BE2C (cell line): Measurements from ENCODE around the gene RGS21.

Experiments used
- DNase-seq: peaks from one replicate; pipeline ENCODE4 v3.0.0-alpha.2; 2020
- H3K27me3 ChIP-seq: fragments of 250-450 bp; sonication (Bioruptor Pico); 2 replicates; pipeline ENCODE4 v1.5.1; 2020; ENCODE audit warnings: mild to moderate bottlenecking
- H3K36me3 ChIP-seq: fragments of 250-450 bp; sonication (Bioruptor Pico); 2 replicates; pipeline ENCODE4 v1.5.1; 2020; ENCODE audit warnings: mild to moderate bottlenecking
- H3K4me1 ChIP-seq: fragments of 250-450 bp; sonication (Bioruptor Pico); 2 replicates; pipeline ENCODE4 v1.5.1; 2020
- H3K4me3 ChIP-seq: 2 replicates; pipeline ENCODE4 v1.5.1; 2011; ENCODE audit warnings: low read depth, low read length
- H3K9me3 ChIP-seq: fragments of 250-450 bp; sonication (Bioruptor Pico); 2 replicates; pipeline ENCODE4 v1.5.1; 2020
- TF ChIP-seq, protein P1 (sequence below): IDR thresholded peaks from 2 replicates; pipeline ENCODE4 v1.5.1; 2012; ENCODE audit warnings: mild to moderate bottlenecking, low read depth, low read length

Gene RGS21

GRCh38 chr1:192349314-192349713 is 32.5 kb downstream of the RGS21 start:
- DNase-seq: no peak
- H3K4me3 ChIP-seq: no peak overlapping the region
- H3K36me3 ChIP-seq: no peaks in the 10 kb centered on the region
- no peaks in the 10 kb centered on the region for H3K9me3 ChIP-seq
- TF ChIP-seq, protein P1, sequence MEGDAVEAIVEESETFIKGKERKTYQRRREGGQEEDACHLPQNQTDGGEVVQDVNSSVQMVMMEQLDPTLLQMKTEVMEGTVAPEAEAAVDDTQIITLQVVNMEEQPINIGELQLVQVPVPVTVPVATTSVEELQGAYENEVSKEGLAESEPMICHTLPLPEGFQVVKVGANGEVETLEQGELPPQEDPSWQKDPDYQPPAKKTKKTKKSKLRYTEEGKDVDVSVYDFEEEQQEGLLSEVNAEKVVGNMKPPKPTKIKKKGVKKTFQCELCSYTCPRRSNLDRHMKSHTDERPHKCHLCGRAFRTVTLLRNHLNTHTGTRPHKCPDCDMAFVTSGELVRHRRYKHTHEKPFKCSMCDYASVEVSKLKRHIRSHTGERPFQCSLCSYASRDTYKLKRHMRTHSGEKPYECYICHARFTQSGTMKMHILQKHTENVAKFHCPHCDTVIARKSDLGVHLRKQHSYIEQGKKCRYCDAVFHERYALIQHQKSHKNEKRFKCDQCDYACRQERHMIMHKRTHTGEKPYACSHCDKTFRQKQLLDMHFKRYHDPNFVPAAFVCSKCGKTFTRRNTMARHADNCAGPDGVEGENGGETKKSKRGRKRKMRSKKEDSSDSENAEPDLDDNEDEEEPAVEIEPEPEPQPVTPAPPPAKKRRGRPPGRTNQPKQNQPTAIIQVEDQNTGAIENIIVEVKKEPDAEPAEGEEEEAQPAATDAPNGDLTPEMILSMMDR: no peak
- H3K4me1 ChIP-seq: no peaks in the 10 kb centered on the region
- H3K27me3 ChIP-seq: no peaks in the 10 kb centered on the region

- no peaks in the 10 kb centered on the region for H3K4me1 ChIP-seq
- H3K36me3 ChIP-seq: no peaks in the 10 kb centered on the region
- TF ChIP-seq, protein P1: no peak
- DNase-seq: no peak
- H3K9me3 ChIP-seq: no peaks in the 10 kb centered on the region
- H3K4me3 ChIP-seq: no peak overlapping the region
- H3K27me3 ChIP-seq: no peaks in the 10 kb centered on the region
Observed at GRCh38 chr1:192350356-192350755, 33.6 kb downstream of the RGS21 start.

- TF ChIP-seq, protein P1: no peak
- Histone ChIP-seq H3K4me1 (no peaks in the 10 kb centered on the region), H3K4me3 (no peak overlapping the region), H3K27me3 (no peaks in the 10 kb centered on the region), H3K36me3 (no peaks in the 10 kb centered on the region), H3K9me3 (no peaks in the 10 kb centered on the region)
- no peak for DNase-seq
Observed at GRCh38 chr1:192351550-192351949, 34.8 kb downstream of the RGS21 start.

- Histone ChIP-seq H3K9me3 (no peaks in the 10 kb centered on the region), H3K27me3 (no peaks in the 10 kb centered on the region), H3K4me3 (no peak overlapping the region), H3K36me3 (no peaks in the 10 kb centered on the region), H3K4me1 (no peaks in the 10 kb centered on the region)
- TF ChIP-seq, protein P1: no peak
- DNase-seq: no peak
Observed at GRCh38 chr1:192357924-192358323, 41.1 kb downstream of the RGS21 start.

- H3K27me3 ChIP-seq: no peaks in the 10 kb centered on the region
- DNase-seq: no peak
- no peaks in the 10 kb centered on the region for H3K4me1 ChIP-seq
- no peaks in the 10 kb centered on the region for H3K9me3 ChIP-seq
- no peaks in the 10 kb centered on the region for H3K36me3 ChIP-seq
- H3K4me3 ChIP-seq: no peak overlapping the region
- TF ChIP-seq, protein P1: no peak
Observed at GRCh38 chr1:192358402-192358801, 41.6 kb downstream of the RGS21 start.

DNA sequence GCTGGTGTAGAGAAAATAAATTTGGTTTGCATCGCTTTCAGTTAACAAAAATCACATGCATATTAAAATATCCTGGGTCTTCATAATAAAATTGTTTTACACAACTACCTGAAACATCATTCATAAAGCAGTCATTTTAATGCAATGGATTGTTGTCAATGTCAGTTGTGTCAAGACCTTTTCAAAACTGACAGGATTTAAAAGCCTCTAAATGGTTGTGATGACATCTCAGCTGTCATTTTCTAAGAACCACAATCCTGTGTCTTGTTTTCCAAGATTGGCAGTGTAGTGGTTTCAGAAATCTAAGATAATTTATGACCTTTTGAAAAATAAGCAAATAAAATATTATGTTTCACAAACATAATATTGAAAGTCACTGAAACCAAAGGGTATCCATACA is 42.0 kb downstream of the RGS21 start:
- H3K4me3 ChIP-seq: no peak overlapping the region
- no peaks in the 10 kb centered on the region for H3K4me1 ChIP-seq
- TF ChIP-seq, protein P1: no peak
- no peak for DNase-seq
- H3K27me3 ChIP-seq: no peaks in the 10 kb centered on the region
- no peaks in the 10 kb centered on the region for H3K9me3 ChIP-seq
- H3K36me3 ChIP-seq: no peaks in the 10 kb centered on the region
